ENCODE data around the gene R3HCC1L.

DNA sequence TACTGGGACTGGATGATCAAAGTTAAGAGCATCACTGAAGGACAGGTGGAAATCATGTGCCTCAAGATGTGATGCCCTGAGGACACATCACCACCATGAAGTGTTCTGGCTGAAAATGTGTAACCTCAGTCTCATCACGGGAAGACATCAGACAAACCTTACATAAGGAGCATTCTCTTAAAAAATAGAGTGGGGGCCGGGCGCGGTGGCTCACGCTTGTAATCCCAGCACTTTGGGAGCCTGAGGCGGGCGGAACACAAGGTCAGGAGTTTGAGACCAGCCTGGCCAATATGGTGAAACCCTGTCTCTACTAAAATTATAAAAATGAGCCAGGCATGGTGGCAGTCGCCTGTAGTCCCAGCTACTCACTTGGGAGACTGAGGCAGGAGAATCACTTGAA is 67.9 kb downstream of the R3HCC1L start:
- TF ChIP-seq, protein P1, sequence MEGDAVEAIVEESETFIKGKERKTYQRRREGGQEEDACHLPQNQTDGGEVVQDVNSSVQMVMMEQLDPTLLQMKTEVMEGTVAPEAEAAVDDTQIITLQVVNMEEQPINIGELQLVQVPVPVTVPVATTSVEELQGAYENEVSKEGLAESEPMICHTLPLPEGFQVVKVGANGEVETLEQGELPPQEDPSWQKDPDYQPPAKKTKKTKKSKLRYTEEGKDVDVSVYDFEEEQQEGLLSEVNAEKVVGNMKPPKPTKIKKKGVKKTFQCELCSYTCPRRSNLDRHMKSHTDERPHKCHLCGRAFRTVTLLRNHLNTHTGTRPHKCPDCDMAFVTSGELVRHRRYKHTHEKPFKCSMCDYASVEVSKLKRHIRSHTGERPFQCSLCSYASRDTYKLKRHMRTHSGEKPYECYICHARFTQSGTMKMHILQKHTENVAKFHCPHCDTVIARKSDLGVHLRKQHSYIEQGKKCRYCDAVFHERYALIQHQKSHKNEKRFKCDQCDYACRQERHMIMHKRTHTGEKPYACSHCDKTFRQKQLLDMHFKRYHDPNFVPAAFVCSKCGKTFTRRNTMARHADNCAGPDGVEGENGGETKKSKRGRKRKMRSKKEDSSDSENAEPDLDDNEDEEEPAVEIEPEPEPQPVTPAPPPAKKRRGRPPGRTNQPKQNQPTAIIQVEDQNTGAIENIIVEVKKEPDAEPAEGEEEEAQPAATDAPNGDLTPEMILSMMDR (conservative IDR thresholded peaks at IDR 0.05; ENCODE audit: low read depth, low read length): no peak
- no peak for TF ChIP-seq EZH2 (IDR thresholded peaks at IDR 0.05; ENCODE audit: borderline replicate concordance, low read depth, low read length, poor library complexity, severe bottlenecking)

All from A673 (cell line).